ENCODE measurements around the gene CNN3. TPM values are rescaled to one million over a fixed set of nuclear protein-coding genes. Genes with fewer than 3 reads are reported as not detected.

The CNN3 gene
- total and polyA plus RNA-seq, 8 donors: 239 to 326 (median 277) TPM

DNA sequence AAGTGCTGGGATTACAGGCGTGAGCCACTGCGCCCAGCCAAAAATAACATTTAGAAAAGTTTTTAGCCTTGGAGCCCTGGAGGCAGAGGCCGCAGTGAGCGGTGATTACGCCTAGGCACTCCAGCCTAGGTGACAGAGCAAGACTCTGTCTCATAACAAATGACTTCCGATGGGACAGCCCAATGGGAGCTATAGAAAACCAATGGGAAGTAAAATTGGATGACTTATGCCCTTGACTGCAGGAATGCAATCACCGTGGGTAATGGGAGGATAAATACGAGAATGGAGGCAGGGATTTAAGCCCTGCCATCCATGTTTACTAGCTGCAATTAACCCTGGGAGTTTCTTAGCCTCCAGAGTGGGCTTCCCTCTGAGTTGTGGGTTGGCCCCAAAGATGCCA lies 37.0 kb upstream of the CNN3 start:
- peaks cover 0 to 16% of the 10 kb centered on the region in 2 donors for H3K4me1 ChIP-seq
- no peak overlapping the region for H3K27ac ChIP-seq
- intact Hi-C loops (cut with DNase I): no loop called here
- no peak for DNase-seq
- H3K36me3 ChIP-seq: no peaks in the 10 kb centered on the region
- TF ChIP-seq, protein P1, sequence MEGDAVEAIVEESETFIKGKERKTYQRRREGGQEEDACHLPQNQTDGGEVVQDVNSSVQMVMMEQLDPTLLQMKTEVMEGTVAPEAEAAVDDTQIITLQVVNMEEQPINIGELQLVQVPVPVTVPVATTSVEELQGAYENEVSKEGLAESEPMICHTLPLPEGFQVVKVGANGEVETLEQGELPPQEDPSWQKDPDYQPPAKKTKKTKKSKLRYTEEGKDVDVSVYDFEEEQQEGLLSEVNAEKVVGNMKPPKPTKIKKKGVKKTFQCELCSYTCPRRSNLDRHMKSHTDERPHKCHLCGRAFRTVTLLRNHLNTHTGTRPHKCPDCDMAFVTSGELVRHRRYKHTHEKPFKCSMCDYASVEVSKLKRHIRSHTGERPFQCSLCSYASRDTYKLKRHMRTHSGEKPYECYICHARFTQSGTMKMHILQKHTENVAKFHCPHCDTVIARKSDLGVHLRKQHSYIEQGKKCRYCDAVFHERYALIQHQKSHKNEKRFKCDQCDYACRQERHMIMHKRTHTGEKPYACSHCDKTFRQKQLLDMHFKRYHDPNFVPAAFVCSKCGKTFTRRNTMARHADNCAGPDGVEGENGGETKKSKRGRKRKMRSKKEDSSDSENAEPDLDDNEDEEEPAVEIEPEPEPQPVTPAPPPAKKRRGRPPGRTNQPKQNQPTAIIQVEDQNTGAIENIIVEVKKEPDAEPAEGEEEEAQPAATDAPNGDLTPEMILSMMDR (IDR thresholded peaks at IDR 0.05): no peak
- no peak overlapping the region for H3K4me3 ChIP-seq
- H3K27me3 ChIP-seq: no peaks in the 10 kb centered on the region
- no peak for ATAC-seq
- no peaks in the 10 kb centered on the region for H3K9me3 ChIP-seq

DNA sequence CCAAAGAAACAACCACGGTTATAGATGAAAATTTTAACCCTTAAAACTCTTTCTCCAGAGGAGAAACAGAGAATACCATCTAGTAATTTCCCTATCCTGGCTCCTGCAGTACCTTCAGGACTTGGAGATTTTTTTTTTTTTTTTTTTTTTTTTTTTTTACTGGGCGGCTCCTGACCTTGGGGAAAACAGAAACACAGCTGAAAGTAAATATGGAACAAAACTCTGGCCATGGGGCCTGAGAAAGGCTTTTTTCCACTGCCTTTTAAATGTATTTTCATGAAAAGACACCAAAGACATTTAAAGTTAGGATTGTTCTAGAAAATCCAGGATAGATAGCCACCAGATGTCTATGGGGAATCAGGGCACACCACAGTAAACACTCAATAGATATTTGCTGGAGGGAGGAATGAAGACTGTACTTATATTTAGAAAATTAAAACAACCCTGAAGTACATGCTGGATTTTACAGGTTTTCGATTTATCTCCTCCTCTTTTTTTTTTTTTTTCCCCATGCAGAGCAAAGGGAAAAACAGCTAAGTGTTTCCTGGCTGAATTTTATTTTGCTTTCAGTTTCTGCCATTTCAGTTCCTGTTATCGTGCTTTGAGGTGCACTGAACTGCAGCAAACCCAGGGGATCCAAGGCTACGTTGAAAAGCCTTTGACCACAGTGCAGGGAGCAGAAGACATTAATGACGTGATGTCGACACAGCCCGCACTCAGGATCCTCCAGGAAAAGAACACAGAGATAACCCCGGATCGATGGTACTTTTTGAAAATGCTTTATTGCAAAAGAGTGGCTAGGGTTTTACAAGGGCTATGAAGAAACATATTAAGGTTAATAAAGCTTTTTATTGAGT lies 35.7 kb upstream of the CNN3 start:
- H3K36me3 ChIP-seq: no peaks in the 10 kb centered on the region
- TF ChIP-seq, protein P1 (IDR thresholded peaks at IDR 0.05): no peak
- peak overlapping the region; percentile 74 to 80 for H3K27ac ChIP-seq
- no peaks in the 10 kb centered on the region for H3K27me3 ChIP-seq
- H3K4me1 ChIP-seq: peaks cover 0 to 16% of the 10 kb centered on the region in 2 donors
- intact Hi-C loops (cut with DNase I): no loop called here
- no peaks in the 10 kb centered on the region for H3K9me3 ChIP-seq
- peak; percentile 82 for ATAC-seq
- peak in 2 of 4 donors; percentile 9 to 39 for DNase-seq
- peak overlapping the region in 1 of 2 donors; percentile 25 for H3K4me3 ChIP-seq

DNA sequence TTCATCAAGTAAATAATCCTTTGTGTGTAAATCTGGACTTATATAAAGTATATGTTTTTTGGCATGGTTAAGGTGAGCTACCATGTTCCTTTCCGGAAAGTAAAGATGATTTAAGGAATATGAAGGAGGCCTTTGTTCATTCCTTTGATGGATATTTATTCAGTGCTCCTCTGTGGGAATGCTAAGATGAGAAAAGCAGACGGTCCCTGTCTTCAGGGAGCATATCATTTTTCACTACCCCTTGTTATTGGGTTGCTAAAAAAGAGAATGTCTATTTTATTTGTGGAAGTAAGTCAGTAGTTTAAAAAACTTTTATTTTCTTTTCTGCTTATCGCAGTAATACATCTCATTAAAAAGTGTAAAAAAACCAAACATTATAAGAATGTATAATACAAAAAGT lies 35.1 kb upstream of the CNN3 start:
- Histone ChIP-seq H3K27me3 (no peaks in the 10 kb centered on the region), H3K4me3 (no peak overlapping the region), H3K36me3 (no peaks in the 10 kb centered on the region), H3K9me3 (no peaks in the 10 kb centered on the region), H3K27ac (peak overlapping the region in 1 of 2 donors; percentile 80), H3K4me1 (peaks cover 0 to 16% of the 10 kb centered on the region in 2 donors)
- intact Hi-C loops (cut with DNase I): no loop called here
- no peak for ATAC-seq
- DNase-seq: no peak
- TF ChIP-seq, protein P1 (IDR thresholded peaks at IDR 0.05): no peak

DNA sequence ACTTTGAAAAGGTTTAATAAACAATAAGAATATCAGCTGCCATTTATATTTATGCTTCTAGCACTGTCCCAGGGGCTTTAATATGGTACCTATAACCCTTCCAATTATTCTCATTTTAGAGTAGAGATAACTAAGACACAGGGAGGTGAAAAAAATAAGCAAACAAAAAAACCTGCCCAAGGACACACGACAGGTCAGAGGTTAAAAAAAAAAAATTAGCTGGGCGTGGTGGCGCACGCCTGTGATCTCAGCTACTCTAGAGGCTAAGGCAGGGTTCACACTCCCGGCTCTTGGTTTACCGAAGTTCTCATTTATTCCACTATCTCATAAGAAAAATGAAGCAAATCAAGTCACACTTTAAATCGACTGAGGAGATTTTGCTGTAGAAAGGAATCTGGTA lies 34.7 kb upstream of the CNN3 start:
- H3K9me3 ChIP-seq: no peaks in the 10 kb centered on the region
- ATAC-seq (no peak), DNase-seq (no peak)
- no peak overlapping the region for H3K4me3 ChIP-seq
- H3K27me3 ChIP-seq: no peaks in the 10 kb centered on the region
- peaks cover 0 to 16% of the 10 kb centered on the region in 2 donors for H3K4me1 ChIP-seq
- intact Hi-C loops (cut with DNase I): no loop called here
- H3K27ac ChIP-seq: no peak overlapping the region
- no peaks in the 10 kb centered on the region for H3K36me3 ChIP-seq
- TF ChIP-seq, protein P1 (IDR thresholded peaks at IDR 0.05): no peak

DNA sequence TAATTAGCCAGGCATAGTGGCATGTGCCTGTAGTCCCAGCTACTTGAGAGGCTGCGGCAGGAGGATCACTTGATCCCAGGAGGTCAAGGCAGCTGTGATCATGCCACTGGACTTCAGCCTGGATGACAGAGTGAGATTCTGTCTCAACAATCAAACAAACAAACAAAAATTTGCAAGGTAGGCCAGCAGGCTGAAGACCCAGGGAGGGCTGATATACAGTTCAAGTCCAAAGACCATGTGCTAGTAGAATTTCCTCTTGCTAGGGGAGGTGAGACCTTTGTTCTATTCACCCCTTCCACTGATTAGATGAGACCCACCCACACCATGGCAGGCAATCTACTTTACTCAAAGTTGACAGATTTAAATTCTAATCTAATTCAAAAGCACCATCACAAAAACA lies 31.2 kb upstream of the CNN3 start:
- Histone ChIP-seq H3K4me3 (no peak overlapping the region), H3K36me3 (no peaks in the 10 kb centered on the region), H3K27ac (no peak overlapping the region), H3K4me1 (peaks cover 4 to 11% of the 10 kb centered on the region in 2 donors), H3K9me3 (no peaks in the 10 kb centered on the region), H3K27me3 (no peaks in the 10 kb centered on the region)
- DNase-seq (no peak), ATAC-seq (no peak)
- intact Hi-C loops (cut with DNase I): no loop called here
- TF ChIP-seq, protein P1 (IDR thresholded peaks at IDR 0.05): no peak

All from left lung (tissue), 10 donors.